ENCODE results near the gene ZNF112. TPM values are rescaled to one million over a fixed set of nuclear protein-coding genes. Genes with fewer than 3 reads are reported as not detected.

The ZNF112 gene
- total and polyA plus RNA-seq, 12 donors, result 1.0 to 12.8 (median 5.4) TPM

GRCh38 chr19:44282846-44283245 lies 73.6 kb downstream of the ZNF112 start:
- 88 to 100% (median 90%) methylated on average over 3 of the region's 3 CpGs for WGBS, 4 donors

GRCh38 chr19:44280916-44281315 lies 75.6 kb downstream of the ZNF112 start:
- Histone ChIP-seq H3K9me3 (replicated peaks in 1 of 3) (peaks cover 0 to 15% (median 0%) of the 10 kb centered on the region in 3 donors), H3K27me3 (no peaks in the 10 kb centered on the region), H3K36me3 (replicated peaks in 1 of 2) (no peaks in the 10 kb centered on the region), H3K4me1 (replicated peaks in 1 of 2) (no peaks in the 10 kb centered on the region), H3K27ac (no peak overlapping the region), H3K4me3 (no peak overlapping the region)
- intact Hi-C loops (cut with DNase I), result no loop called here
- WGBS, 4 donors, result 75 to 85% (median 78%) methylated on average over 9 to 10 of the region's 10 CpGs
- no peak for DNase-seq
- TF ChIP-seq POLR2A (IDR thresholded peaks at IDR 0.05) (no peak), CTCF (IDR thresholded peaks at IDR 0.05) (no peak)

More at GRCh38 chr19:44282846-44283245, 73.6 kb downstream of the ZNF112 start:
- Histone ChIP-seq H3K27ac (no peak overlapping the region), H3K4me1 (replicated peaks in 1 of 2) (no peaks in the 10 kb centered on the region), H3K27me3 (no peaks in the 10 kb centered on the region), H3K36me3 (replicated peaks in 1 of 2) (no peaks in the 10 kb centered on the region), H3K4me3 (no peak overlapping the region), H3K9me3 (replicated peaks in 1 of 3) (peaks cover 0 to 7% (median 0%) of the 10 kb centered on the region in 3 donors)
- TF ChIP-seq CTCF (IDR thresholded peaks at IDR 0.05) (no peak), POLR2A (IDR thresholded peaks at IDR 0.05) (no peak)
- no peak for DNase-seq
- intact Hi-C loops (cut with DNase I), result no loop called here

GRCh38 chr19:44278181-44278690 lies 78.2 kb downstream of the ZNF112 start:
- no peak for TF ChIP-seq POLR2A (IDR thresholded peaks at IDR 0.05)
- no peak for TF ChIP-seq CTCF (IDR thresholded peaks at IDR 0.05)
- WGBS, 4 donors, result 91 to 97% (median 92%) methylated on average over 4 of the region's 4 CpGs
- Histone ChIP-seq H3K27me3 (no peaks in the 10 kb centered on the region), H3K4me3 (no peak overlapping the region), H3K27ac (no peak overlapping the region), H3K36me3 (replicated peaks in 1 of 2) (no peaks in the 10 kb centered on the region), H3K4me1 (replicated peaks in 1 of 2) (no peaks in the 10 kb centered on the region), H3K9me3 (replicated peaks in 1 of 3) (peaks cover 0 to 25% (median 0%) of the 10 kb centered on the region in 3 donors)
- DNase-seq, result no peak
- intact Hi-C loops (cut with DNase I), result no loop called here

- H3K4me3 ChIP-seq, result no peak overlapping the region
- H3K27ac ChIP-seq, result no peak overlapping the region
- H3K27me3 ChIP-seq, result no peaks in the 10 kb centered on the region
- no peaks in the 10 kb centered on the region for H3K36me3 ChIP-seq (replicated peaks in 1 of 2)
- H3K9me3 ChIP-seq (replicated peaks in 1 of 3), result peaks cover 0 to 26% (median 0%) of the 10 kb centered on the region in 3 donors
- intact Hi-C loops (cut with DNase I), result no loop called here
- TF ChIP-seq POLR2A (IDR thresholded peaks at IDR 0.05) (no peak), CTCF (IDR thresholded peaks at IDR 0.05) (no peak)
- 98 to 100% (median 100%) methylated on average over 1 of the region's 1 CpG for WGBS, 4 donors
- H3K4me1 ChIP-seq (replicated peaks in 1 of 2), result no peaks in the 10 kb centered on the region
- DNase-seq, result no peak
These were observed 79.1 kb downstream of the ZNF112 start for GRCh38 chr19:44277331-44277730.

Small RNA genes within 50 kb of the gene (small RNA-seq; reads per million reads assigned to genes)
- 0 reads per million in 2 donors for gene NDUFA3P1

Other genes with a start within 250 kb of the ZNF112 start
- 10 to 100 TPM in 1 of 9 donors, 1 to 10 TPM in 8; 3.3 to 10.3 (median 7.5) TPM for gene ZNF225, start 243.3 kb downstream of the ZNF112 start, total RNA-seq
- 1 to 10 TPM; 2.5 to 5.3 (median 3.0) TPM for gene ZNF225, start 243.3 kb downstream of the ZNF112 start, polyA plus RNA-seq
- 10 to 100 TPM in 8 of 9 donors, 1 to 10 TPM in 1; 5.9 to 19.4 (median 13.6) TPM for gene ZNF234, start 215.1 kb downstream of the ZNF112 start, total RNA-seq
- 10 to 100 TPM in 1 of 3 donors, 1 to 10 TPM in 2; 2.4 to 11.0 (median 5.1) TPM for gene ZNF234, start 215.1 kb downstream of the ZNF112 start, polyA plus RNA-seq
- 10 to 100 TPM; 18.9 to 97.7 (median 47.0) TPM for gene ZNF226, start 191.6 kb downstream of the ZNF112 start, total RNA-seq
- gene ZNF226, start 191.6 kb downstream of the ZNF112 start, polyA plus RNA-seq, result 10 to 100 TPM; 21.9 to 70.2 (median 32.1) TPM
- 10 to 100 TPM in 7 of 9 donors, 1 to 10 TPM in 2; 4.7 to 33.2 (median 19.8) TPM for gene ZNF227, start 144.1 kb downstream of the ZNF112 start, total RNA-seq
- gene ZNF227, start 144.1 kb downstream of the ZNF112 start, polyA plus RNA-seq, result 10 to 100 TPM in 1 of 3 donors, 1 to 10 TPM in 2; 4.7 to 15.5 (median 5.2) TPM
- 1 to 10 TPM in 6 of 9 donors, under 1 TPM in 3; 0.69 to 9.1 (median 1.8) TPM for gene ZNF233, start 96.8 kb downstream of the ZNF112 start, total RNA-seq
- 1 to 10 TPM in 2 of 3 donors, under 1 TPM in 1; 0.57 to 3.3 (median 2.1) TPM for gene ZNF233, start 96.8 kb downstream of the ZNF112 start, polyA plus RNA-seq
- 10 to 100 TPM in 1 of 9 donors, 1 to 10 TPM in 8; 1.0 to 17.0 (median 4.0) TPM for gene ZNF235, start 51.7 kb downstream of the ZNF112 start, total RNA-seq
- 1 to 10 TPM; 2.0 to 7.2 (median 2.2) TPM for gene ZNF235, start 51.7 kb downstream of the ZNF112 start, polyA plus RNA-seq
- 1 to 10 TPM; 1.6 to 9.4 (median 4.4) TPM for gene ZNF285, start 44.9 kb upstream of the ZNF112 start, total RNA-seq
- gene ZNF285, start 44.9 kb upstream of the ZNF112 start, polyA plus RNA-seq, result 1 to 10 TPM; 2.5 to 4.9 (median 3.0) TPM
- 10 to 100 TPM in 3 of 9 donors, 1 to 10 TPM in 6; 5.0 to 18.5 (median 9.0) TPM for gene ZNF229, start 91.8 kb upstream of the ZNF112 start, total RNA-seq
- 1 to 10 TPM; 2.3 to 8.4 (median 3.0) TPM for gene ZNF229, start 91.8 kb upstream of the ZNF112 start, polyA plus RNA-seq
- gene ZNF180, start 143.8 kb upstream of the ZNF112 start, total RNA-seq, result 10 to 100 TPM in 6 of 9 donors, 1 to 10 TPM in 3; 5.5 to 25.9 (median 12.1) TPM
- gene ZNF180, start 143.8 kb upstream of the ZNF112 start, polyA plus RNA-seq, result 1 to 10 TPM; 4.7 to 8.1 (median 6.8) TPM
- gene CEACAM20, start 173.0 kb upstream of the ZNF112 start, total RNA-seq, result under 1 TPM in 2 of 9 donors, not detected in 7; 0.20 to 0.50 TPM
- under 1 TPM in 1 of 3 donors, not detected in 2; 0.07 TPM for gene CEACAM20, start 173.0 kb upstream of the ZNF112 start, polyA plus RNA-seq